Trophoblast cell (in vitro differentiated cells and primary cell): ENCODE results near the gene C1orf53.
A peak's percentile ranks its signal among the peaks of the same experiment; 100 is the strongest.

Source experiments
- DNase-seq, 2 donors: peaks; one replicate each; pipeline ENCODE4 v3.0.0-alpha.2; 2016
- H2AFZ ChIP-seq: 2 replicates; pipeline ENCODE4 v1.6.1; 2013; ENCODE audit warnings: low read length, moderate library complexity, mild to moderate bottlenecking; ENCODE audit not compliant: insufficient read depth, poor library complexity
- H2AK5ac ChIP-seq: 2 replicates; pipeline ENCODE4 v1.6.1; 2013; ENCODE audit warnings: mild to moderate bottlenecking, low read length
- H2BK120ac ChIP-seq: 2 replicates; pipeline ENCODE4 v1.6.1; 2013; ENCODE audit warnings: low read length, mild to moderate bottlenecking, moderate library complexity; ENCODE audit not compliant: insufficient read depth, poor library complexity
- H2BK12ac ChIP-seq: 2 replicates; pipeline ENCODE4 v1.6.1; 2013; ENCODE audit warnings: mild to moderate bottlenecking, low read length, moderate library complexity
- H2BK5ac ChIP-seq: 2 replicates; pipeline ENCODE4 v1.6.1; 2013; ENCODE audit warnings: low read length, low read depth, moderate library complexity, mild to moderate bottlenecking; ENCODE audit not compliant: poor library complexity
- H3K14ac ChIP-seq: 2 replicates; pipeline ENCODE4 v1.6.1; 2013; ENCODE audit warnings: mild to moderate bottlenecking, low read length
- H3K18ac ChIP-seq: 2 replicates; pipeline ENCODE4 v1.6.1; 2013; ENCODE audit warnings: mild to moderate bottlenecking, low read length
- H3K23ac ChIP-seq: 2 replicates; pipeline ENCODE4 v1.6.1; 2013; ENCODE audit warnings: low read length
- H3K27ac ChIP-seq: 2 replicates; pipeline ENCODE4 v1.5.1; 2013; ENCODE audit warnings: low read depth, mild to moderate bottlenecking, inconsistent platforms, low read length, moderate library complexity
- H3K27me3 ChIP-seq: 2 replicates; pipeline ENCODE4 v1.6.1; 2013; ENCODE audit warnings: inconsistent platforms, mild to moderate bottlenecking, low read length, moderate library complexity; ENCODE audit not compliant: insufficient read depth
- H3K36me3 ChIP-seq, 2 experiments: 1 replicate in 1 of 2; 2 replicates in 1 of 2; pipeline ENCODE4 v1.6.1; 2013; ENCODE audit warnings: low read length in 2 of 2, mild to moderate bottlenecking in 2 of 2, moderate library complexity in 1 of 2; ENCODE audit not compliant: insufficient read depth in 2 of 2, control insufficient read depth in 1 of 2
- H3K4ac ChIP-seq: 2 replicates; pipeline ENCODE4 v1.6.1; 2013; ENCODE audit warnings: low read depth, mild to moderate bottlenecking, low read length, moderate library complexity
- H3K4me1 ChIP-seq, 2 experiments: 1 replicate in 1 of 2; 2 replicates in 1 of 2; pipeline ENCODE4 v1.6.1; 2013; ENCODE audit warnings: low read length in 2 of 2, mild to moderate bottlenecking in 2 of 2, moderate library complexity in 1 of 2; ENCODE audit not compliant: insufficient read depth in 2 of 2, control insufficient read depth in 1 of 2
- H3K4me2 ChIP-seq: 2 replicates; pipeline ENCODE4 v1.6.1; 2013; ENCODE audit warnings: inconsistent platforms, mild to moderate bottlenecking, low read length, moderate library complexity
- H3K4me3 ChIP-seq: 2 replicates; pipeline ENCODE4 v1.5.1; 2013; ENCODE audit warnings: mild to moderate bottlenecking, low read depth, low read length, inconsistent platforms
- H3K79me1 ChIP-seq: one replicate; pipeline ENCODE4 v1.6.1; 2013; ENCODE audit warnings: low read length
- H3K79me2 ChIP-seq: 2 replicates; pipeline ENCODE4 v1.6.1; 2013; ENCODE audit warnings: low read length, mild to moderate bottlenecking; ENCODE audit not compliant: control insufficient read depth, insufficient read depth, poor library complexity
- H3K9ac ChIP-seq: 2 replicates; pipeline ENCODE4 v1.6.1; 2013; ENCODE audit warnings: mild to moderate bottlenecking, low read length
- H3K9me3 ChIP-seq: 2 replicates; pipeline ENCODE4 v1.6.1; 2013; ENCODE audit warnings: low read depth, mild to moderate bottlenecking, control low read depth, inconsistent platforms, low read length; ENCODE audit not compliant: insufficient read depth
- H4K12ac ChIP-seq: 2 replicates; pipeline ENCODE4 v1.6.1; 2013; ENCODE audit warnings: low read depth, mild to moderate bottlenecking, low read length, moderate library complexity
- H4K8ac ChIP-seq: 2 replicates; pipeline ENCODE4 v1.6.1; 2013; ENCODE audit warnings: low read depth, mild to moderate bottlenecking, low read length, moderate library complexity
- H4K91ac ChIP-seq: one replicate; pipeline ENCODE4 v1.6.1; 2013; ENCODE audit warnings: low read depth, mild to moderate bottlenecking, low read length, moderate library complexity
- WGBS: extraction: QIAGEN DNeasy Blood & Tissue Kit; methylation state at CpG from one replicate; pipeline ENCODE4 v1.1.7; 2013; ENCODE audit warnings: missing lambda C conversion rate; ENCODE audit not compliant: insufficient read length, insufficient coverage; ENCODE audit errors: extremely low coverage; 5-methylcytosine and 5-hydroxymethylcytosine counted together

Gene C1orf53

GRCh38 chr1:197913495-197914276, 11.3 kb downstream of the C1orf53 start:
- Histone ChIP-seq H3K79me1 (no peaks in the 10 kb centered on the region), H3K18ac (no peak overlapping the region), H3K23ac (no peak overlapping the region), H3K27me3 (peaks cover 98% of the 10 kb centered on the region), H3K4me3 (no peak overlapping the region), H2BK120ac (no peak overlapping the region), H2BK12ac (no peak overlapping the region), H4K12ac (no peak overlapping the region), H3K9ac (no peak overlapping the region), H3K4me2 (no peak overlapping the region), H3K36me3 (no peaks in the 10 kb centered on the region), H4K8ac (no peak overlapping the region), H2BK5ac (no peak overlapping the region), H3K4ac (no peak overlapping the region), H4K91ac (no peak overlapping the region), H2AK5ac (no peak overlapping the region), H2AFZ (no peak overlapping the region), H3K9me3 (peaks cover 2% of the 10 kb centered on the region), H3K4me1 (peaks cover 0 to 3% of the 10 kb centered on the region in 2 experiments), H3K27ac (no peak overlapping the region), H3K14ac (no peak overlapping the region), H3K79me2 (no peaks in the 10 kb centered on the region)
- WGBS, result no CpG with 5 or more reads among the region's 26 CpGs
- no peak for DNase-seq

GRCh38 chr1:197914510-197914909, 12.1 kb downstream of the C1orf53 start:
- Histone ChIP-seq H3K14ac (no peak overlapping the region), H2BK12ac (no peak overlapping the region), H4K91ac (no peak overlapping the region), H3K4ac (no peak overlapping the region), H3K27ac (no peak overlapping the region), H3K18ac (no peak overlapping the region), H3K9ac (no peak overlapping the region), H3K4me2 (no peak overlapping the region), H3K79me1 (no peaks in the 10 kb centered on the region), H3K36me3 (no peaks in the 10 kb centered on the region), H4K8ac (no peak overlapping the region), H3K9me3 (peaks cover 2% of the 10 kb centered on the region), H2AFZ (no peak overlapping the region), H3K23ac (no peak overlapping the region), H3K4me3 (no peak overlapping the region), H3K27me3 (peaks cover 97% of the 10 kb centered on the region), H2BK120ac (no peak overlapping the region), H3K4me1 (peaks cover 0 to 3% of the 10 kb centered on the region in 2 experiments), H4K12ac (no peak overlapping the region), H2AK5ac (no peak overlapping the region), H3K79me2 (no peaks in the 10 kb centered on the region), H2BK5ac (no peak overlapping the region)
- no CpG with 5 or more reads among the region's 5 CpGs for WGBS
- DNase-seq, result no peak

- no peak overlapping the region for H3K4me3 ChIP-seq
Measured at GRCh38 chr1:197915260-197915861, 12.9 kb downstream of the C1orf53 start.

GRCh38 chr1:197915862-197916499, 13.6 kb downstream of the C1orf53 start:
- no peaks in the 10 kb centered on the region for H3K36me3 ChIP-seq
- H3K27ac ChIP-seq, result no peak overlapping the region
- DNase-seq, result peak; percentile 33 to 62
- H3K14ac ChIP-seq, result no peak overlapping the region
- peak overlapping the region; percentile 42 for H3K4me2 ChIP-seq
- H3K4me3 ChIP-seq, result no peak overlapping the region
- H2AFZ ChIP-seq, result peak overlapping the region; percentile 46
- no peak overlapping the region for H2BK12ac ChIP-seq
- peaks cover 2% of the 10 kb centered on the region for H3K9me3 ChIP-seq
- no peak overlapping the region for H3K18ac ChIP-seq
- no peak overlapping the region for H3K4ac ChIP-seq
- no peaks in the 10 kb centered on the region for H3K79me1 ChIP-seq
- H3K4me1 ChIP-seq, result peaks cover 0 to 3% of the 10 kb centered on the region in 2 experiments
- no peak overlapping the region for H4K91ac ChIP-seq
- H3K79me2 ChIP-seq, result no peaks in the 10 kb centered on the region
- no peak overlapping the region for H3K23ac ChIP-seq
- H2BK5ac ChIP-seq, result no peak overlapping the region
- peaks cover 95% of the 10 kb centered on the region for H3K27me3 ChIP-seq
- H4K12ac ChIP-seq, result no peak overlapping the region
- WGBS, result no CpG with 5 or more reads among the region's 42 CpGs
- no peak overlapping the region for H2BK120ac ChIP-seq
- no peak overlapping the region for H4K8ac ChIP-seq
- H3K9ac ChIP-seq, result no peak overlapping the region
- H2AK5ac ChIP-seq, result no peak overlapping the region

More at GRCh38 chr1:197915260-197915861, 12.9 kb downstream of the C1orf53 start:
- Histone ChIP-seq H3K4me1 (peaks cover 0 to 3% of the 10 kb centered on the region in 2 experiments), H3K79me2 (no peaks in the 10 kb centered on the region), H2BK120ac (no peak overlapping the region), H4K8ac (no peak overlapping the region), H3K4ac (no peak overlapping the region), H3K79me1 (no peaks in the 10 kb centered on the region), H3K9ac (no peak overlapping the region), H4K91ac (no peak overlapping the region), H3K18ac (no peak overlapping the region), H2AK5ac (no peak overlapping the region), H3K14ac (no peak overlapping the region), H2BK12ac (no peak overlapping the region), H3K27me3 (peaks cover 97% of the 10 kb centered on the region), H2BK5ac (no peak overlapping the region), H4K12ac (no peak overlapping the region), H3K4me2 (peak overlapping the region; percentile 42), H3K27ac (no peak overlapping the region), H3K9me3 (peaks cover 2% of the 10 kb centered on the region), H2AFZ (no peak overlapping the region), H3K36me3 (no peaks in the 10 kb centered on the region), H3K23ac (no peak overlapping the region)
- no peak for DNase-seq
- WGBS, result no CpG with 5 or more reads among the region's 7 CpGs
